HG03439 (cell line): ENCODE results near the gene UVSSA.
"Not testable (repeated sequence)": the region's sequence is repeated elsewhere in the genome, so short reads cannot be mapped to it uniquely, and the experiment has no call there.

Source experiments
- ATAC-seq: cut with Tn5 transposase; IDR thresholded peaks from one replicate; pipeline ENCODE4 v1.9.1; 2021; ENCODE audit warnings: mild to moderate bottlenecking, moderate library complexity; ENCODE audit not compliant: unreplicated experiment

UVSSA gene

GRCh38 chr4:1375761-1376322 is 28.8 kb downstream of the UVSSA start:
- no peak for ATAC-seq

GRCh38 chr4:1376391-1376840 is 29.4 kb downstream of the UVSSA start:
- no peak for ATAC-seq

DNA sequence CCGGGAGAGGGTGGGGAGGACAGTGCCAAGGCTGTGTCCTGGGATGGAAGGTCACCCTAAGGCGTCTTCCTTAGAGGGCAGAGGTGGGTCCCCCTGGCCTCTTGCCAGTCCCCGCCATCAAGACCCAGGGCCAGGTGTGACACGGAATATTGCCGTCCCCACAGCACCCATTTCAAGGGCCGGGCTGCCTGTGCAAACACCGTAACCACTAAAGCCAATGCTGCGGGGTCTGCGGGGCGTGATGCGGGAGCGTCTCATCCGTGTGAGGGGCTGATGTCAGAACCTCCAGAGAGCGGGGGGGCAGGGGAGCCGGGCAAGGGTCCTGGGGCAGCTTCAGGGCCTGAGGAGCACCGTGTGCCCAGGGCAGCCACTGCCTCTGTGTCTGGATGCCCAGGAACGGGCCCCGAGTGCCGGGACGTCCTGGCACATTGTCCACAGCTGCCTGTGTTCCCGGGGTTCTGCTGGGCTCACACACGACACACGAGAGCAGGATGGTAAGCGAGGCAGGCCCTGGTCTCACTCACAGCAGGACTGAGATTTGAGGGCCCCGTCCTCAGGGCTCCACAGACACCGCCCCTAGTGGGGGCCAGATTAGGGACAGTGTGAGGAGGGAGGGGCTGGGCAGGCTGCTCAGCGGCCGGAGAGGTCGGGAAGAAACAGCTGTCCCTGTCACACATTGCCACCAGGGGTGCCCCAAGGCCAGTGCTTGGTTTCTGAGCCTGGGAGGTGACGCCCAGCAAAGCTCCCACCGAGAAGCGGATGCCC is 30.0 kb downstream of the UVSSA start:
- no peak for ATAC-seq

DNA sequence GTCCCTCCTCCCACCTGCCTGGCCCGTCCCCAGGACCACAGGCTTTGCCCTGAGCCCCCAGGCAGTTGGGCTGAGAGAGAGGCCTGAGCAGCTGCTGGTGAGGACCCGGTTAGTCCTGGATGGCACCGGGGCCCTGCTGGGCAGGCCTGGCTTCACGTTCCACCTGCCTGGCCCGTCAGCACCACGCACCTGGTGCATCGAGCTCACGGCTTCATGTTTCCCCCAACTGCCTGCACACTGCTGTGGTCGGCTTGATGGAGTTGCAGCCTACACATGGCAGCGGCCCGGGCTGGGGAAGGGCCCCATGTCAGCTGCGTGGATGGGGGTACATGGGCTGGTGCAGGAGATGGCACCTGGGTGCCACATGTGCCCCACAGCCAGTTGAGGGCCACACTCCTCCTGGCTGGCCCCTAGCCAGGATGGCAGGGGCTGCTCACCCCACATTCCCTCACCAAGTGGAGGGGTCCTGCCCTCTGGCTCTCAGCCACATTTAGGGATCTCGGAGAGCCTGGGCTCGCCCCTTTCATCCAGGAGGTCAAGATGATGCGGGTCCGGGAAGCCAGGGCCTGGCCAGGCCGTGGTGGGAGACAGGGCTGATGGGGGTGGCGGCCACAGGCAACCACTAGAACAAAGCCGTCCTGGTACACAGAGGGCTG is 30.7 kb downstream of the UVSSA start:
- no peak for ATAC-seq

GRCh38 chr4:1378559-1379231 is 31.7 kb downstream of the UVSSA start:
- no peak for ATAC-seq

GRCh38 chr4:1379351-1379781 is 32.4 kb downstream of the UVSSA start:
- ATAC-seq = no peak

GRCh38 chr4:1379801-1380331 is 32.9 kb downstream of the UVSSA start:
- no peak for ATAC-seq

GRCh38 chr4:1380368-1381151 is 33.6 kb downstream of the UVSSA start:
- ATAC-seq = no peak

DNA sequence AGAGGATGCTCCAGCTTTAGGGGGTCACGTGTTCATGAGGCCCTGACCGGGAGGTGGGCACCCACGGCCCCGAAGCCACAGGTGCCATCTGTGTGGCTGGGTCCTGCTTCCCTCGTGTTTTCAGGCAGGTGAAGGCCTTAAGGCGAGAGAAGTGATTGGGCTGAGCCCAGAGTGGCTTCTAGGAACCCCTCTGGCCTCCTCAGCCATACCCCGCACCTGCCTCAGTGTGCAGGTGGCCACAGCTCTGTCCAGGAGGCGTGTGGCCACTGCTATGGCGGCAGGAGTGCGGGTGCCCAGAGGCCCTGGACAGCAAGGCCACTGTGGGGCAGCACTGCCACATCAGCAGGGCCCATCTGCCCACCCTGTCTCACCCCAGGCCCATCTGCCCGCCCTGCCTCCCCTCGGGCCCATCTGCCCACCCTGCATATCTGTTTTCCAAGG is 34.2 kb downstream of the UVSSA start:
- no peak for ATAC-seq

DNA sequence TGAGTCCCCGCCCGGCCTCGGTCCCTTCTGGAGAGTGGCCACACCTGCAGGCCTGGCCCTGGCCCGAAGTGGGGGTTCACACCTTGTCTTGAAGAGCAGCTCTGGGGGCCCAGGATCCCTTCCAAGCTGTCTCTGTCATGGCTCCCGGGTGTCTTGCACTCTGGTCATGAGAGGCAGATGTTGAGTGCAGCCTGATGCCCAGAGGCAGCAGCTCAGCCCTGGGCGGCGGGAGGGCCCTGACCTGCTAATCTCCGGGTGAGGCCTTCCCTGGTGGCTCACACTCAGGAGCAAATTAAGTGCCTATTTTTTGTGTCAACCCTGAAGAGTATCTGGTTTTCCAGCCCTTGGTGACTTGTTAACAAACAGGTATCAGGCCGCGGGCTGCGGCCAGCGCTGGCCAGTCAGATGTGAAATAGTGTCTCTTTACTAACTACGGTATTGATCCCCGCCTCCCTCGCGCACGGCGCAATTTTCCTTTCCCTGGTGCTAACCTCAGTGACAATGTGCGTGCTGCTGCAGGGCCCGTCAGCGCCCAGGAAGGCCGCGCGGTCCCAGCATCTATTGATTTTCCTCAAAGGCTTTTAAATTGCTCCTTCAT is 35.0 kb downstream of the UVSSA start:
- no peak for ATAC-seq

- ATAC-seq = no peak
These were observed 36.0 kb downstream of the UVSSA start for GRCh38 chr4:1382776-1383727.

DNA sequence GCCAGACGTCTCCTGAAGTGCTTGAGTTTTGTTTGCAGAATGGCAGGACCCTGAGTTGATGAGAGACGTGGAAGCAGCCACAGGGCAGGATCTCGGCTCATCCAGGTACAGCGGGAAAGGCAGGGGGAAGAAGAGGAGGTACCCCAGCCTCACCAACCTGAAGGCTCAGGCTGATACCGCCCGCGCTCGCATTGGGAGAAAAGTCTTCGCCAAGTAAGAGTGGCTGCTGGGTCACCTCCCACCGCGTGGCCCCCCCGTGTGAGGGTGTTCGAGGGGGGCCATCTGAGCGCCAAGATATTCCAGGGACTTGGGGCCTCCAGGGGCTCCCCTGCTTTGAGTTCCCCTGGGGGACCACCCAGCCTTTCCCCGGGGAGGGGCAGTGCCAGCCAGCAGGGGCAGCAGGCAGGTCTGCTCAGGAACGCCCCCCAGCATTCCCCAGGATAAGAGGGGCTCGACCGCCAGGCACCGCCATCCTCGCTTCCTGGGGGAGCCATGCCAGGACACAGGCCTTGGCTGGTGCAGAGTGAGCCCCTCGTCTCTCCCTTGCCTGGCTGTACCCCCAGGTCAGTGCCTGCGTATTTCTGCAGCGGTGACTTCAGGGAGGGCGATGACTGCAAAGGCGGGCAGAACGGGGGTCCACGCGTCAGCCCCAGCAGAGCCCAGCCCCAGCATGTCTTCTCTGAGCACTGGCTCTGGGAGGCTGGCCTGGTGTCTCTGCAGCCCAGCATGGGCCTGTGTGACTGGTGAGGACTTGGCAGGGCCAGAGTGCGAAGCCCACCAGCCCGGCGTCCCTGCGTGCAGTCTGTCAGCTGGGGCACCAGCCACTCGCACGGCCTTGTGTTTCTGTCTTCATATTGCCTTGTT is 37.0 kb downstream of the UVSSA start:
- no peak for ATAC-seq

DNA sequence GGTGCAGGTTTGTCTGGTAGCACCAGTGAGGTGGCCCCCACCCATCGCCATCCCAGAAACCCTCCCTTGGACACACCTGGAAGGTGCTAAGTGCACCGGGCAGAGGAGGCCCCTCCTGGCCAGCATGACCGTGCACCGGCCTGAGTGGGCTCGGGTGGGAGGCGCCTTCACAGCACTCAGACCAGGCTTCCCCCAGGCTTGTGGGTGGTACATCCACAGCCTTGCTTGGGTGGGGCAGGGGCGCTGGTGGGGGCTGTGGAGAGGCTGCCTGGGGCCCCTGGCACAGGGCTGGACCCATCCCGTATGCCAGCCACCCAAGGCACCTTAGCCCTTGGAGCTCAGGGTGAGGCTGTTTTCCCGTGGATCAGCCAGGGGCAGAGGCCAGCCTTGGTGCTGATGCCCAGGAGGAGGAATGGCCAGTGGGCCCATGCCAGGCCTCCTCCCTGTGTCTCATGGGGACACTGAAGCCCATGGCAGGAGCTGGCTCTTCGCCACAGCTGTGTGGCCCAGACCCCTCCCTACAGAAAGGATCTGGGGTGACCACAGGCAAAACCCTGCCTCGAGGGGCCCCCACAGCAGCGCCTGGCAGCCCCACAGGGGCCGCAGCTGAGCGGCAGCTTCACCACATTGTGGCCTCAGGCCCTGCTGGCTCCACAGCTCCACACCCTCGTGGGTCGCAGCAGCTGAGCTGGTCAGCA is 37.8 kb downstream of the UVSSA start:
- no peak for ATAC-seq

DNA sequence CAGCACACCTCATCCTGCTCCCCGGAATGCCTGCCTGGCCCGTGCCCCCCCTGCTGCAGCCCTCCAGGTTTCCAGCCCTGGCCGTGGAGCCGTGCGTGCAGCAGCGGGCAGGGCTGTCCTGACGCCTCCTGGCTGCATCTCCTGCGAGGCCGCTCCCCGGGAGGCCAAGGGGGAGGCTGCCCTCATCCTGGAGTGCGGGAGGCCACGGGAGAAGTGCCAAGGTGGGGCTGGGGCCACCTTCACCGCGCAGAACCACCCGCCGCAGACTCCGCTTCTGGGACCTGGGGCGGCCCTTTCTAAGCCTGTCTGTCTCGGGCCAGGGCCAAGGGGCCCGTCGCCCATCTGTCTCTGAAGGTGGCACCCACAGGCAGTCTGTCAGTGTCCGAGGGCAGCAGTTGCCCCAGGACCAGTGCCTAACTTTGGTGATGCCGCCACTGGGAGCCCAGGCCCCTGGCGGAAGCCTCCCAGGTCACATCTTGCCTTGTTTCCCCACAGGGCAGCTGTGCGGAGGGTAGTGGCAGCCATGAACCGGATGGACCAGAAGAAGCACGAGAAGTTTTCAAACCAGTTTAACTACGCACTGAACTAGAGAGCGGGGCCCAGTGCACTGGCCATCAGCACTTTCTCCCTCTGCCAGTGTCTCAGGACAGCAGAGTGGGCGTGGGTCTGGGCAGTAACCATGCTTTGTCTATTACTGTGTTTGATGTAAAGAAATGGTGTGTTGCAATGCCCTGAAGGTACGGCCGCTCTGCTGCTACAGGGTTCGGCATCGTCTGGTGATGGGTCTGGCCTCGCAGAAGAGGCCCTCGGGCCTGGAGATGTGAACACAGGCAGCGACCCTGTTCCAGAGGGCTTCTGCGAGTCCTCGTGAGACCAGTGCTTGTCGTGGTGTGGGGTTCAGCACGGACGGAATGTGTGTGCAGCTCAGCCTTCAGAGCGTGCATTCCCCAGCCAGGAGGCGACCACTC is 38.6 kb downstream of the UVSSA start:
- ATAC-seq = no peak

DNA sequence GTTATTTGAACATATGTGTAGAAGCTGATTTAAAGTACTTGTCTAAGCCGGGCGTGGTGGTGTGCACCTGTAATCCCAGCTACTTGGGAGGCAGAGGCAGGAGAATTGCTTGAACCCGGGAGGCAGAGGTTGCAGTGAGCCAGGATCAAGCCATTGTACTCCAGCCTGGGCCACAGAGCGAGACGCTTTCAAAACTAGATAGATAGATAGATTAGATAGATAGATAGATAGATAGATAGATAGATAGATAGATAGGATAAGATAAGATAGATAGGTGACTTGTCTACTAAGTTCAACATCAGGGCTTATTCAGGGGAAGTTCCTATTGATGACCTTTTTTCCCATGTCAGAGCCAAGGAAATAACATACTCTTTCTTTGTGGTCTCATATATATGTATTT is 46.4 kb downstream of the UVSSA start:
- ATAC-seq = not testable (repeated sequence)

- no peak for ATAC-seq
These were observed 46.9 kb downstream of the UVSSA start for GRCh38 chr4:1393866-1394265.
